Muscle layer of duodenum (tissue), 2 donors: Measurements from ENCODE around the gene DNAH12.
"Not testable (repeated sequence)": the region's sequence is repeated elsewhere in the genome, so short reads cannot be mapped to it uniquely, and the experiment has no call there.

Experiments
- H3K27ac ChIP-seq: one replicate; pipeline ENCODE4 v1.7.0; 2013; ENCODE audit warnings: mild to moderate bottlenecking, low read length
- H3K27me3 ChIP-seq: one replicate; pipeline ENCODE4 v1.7.0; 2013; ENCODE audit warnings: low read depth, mild to moderate bottlenecking, control low read depth, low read length
- H3K36me3 ChIP-seq, 2 donors: one replicate each; pipeline ENCODE4 v1.7.0; 2013; ENCODE audit warnings: low read length in 2 of 2, control low read depth in 1 of 2, mild to moderate bottlenecking in 1 of 2; ENCODE audit not compliant: insufficient read depth in 2 of 2, control insufficient read depth in 1 of 2
- H3K4me1 ChIP-seq, 2 donors: one replicate each; pipeline ENCODE4 v1.7.0; 2013; ENCODE audit warnings: low read length in 2 of 2, mild to moderate bottlenecking in 2 of 2, control low read depth in 1 of 2, moderate library complexity in 1 of 2; ENCODE audit not compliant: insufficient read depth in 2 of 2, control insufficient read depth in 1 of 2
- H3K4me3 ChIP-seq, 2 donors: one replicate each; pipeline ENCODE4 v1.7.0; 2013; ENCODE audit warnings: low read length in 2 of 2, low read depth in 1 of 2, mild to moderate bottlenecking in 1 of 2
- H3K9me3 ChIP-seq, 2 donors: one replicate each; pipeline ENCODE4 v1.7.0; 2013; ENCODE audit warnings: low read length in 2 of 2, control low read depth in 1 of 2, mild to moderate bottlenecking in 1 of 2; ENCODE audit not compliant: control insufficient read depth in 1 of 2
- donor health status: healthy.

Gene DNAH12

DNA sequence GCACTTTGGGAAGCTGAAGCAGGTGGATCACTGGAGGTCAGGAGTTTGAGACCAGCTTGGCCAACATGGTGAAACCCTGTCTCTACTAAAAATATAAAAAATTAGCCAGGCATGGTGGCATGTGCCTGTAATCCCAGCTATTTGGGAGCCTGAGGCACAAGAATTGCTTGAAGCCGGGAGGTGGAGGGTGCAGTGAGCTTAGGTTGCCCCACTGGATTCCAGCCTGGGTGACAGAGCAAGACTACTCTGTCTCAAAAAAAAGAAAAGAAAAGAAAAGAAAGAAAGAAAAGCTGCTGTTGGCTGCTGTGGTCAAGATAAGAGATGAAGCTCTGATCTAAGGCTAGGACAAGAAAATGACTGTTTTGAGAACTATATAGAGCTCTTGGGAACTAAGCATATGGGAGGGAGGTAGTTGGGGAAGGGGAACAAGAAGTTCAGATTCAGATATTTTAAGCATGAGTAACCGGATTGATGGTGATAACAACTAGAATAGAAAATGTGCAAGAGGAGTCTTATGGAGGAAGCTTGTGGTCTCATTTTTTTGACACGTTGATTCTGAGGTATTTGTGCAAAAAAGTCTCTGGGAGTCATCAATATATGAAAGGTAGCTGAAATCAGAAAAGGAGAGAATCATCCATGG is 25.7 kb downstream of the DNAH12 start:
- Histone ChIP-seq H3K36me3 (no peaks in the 10 kb centered on the region), H3K9me3 (no peaks in the 10 kb centered on the region), H3K27ac (no peak overlapping the region), H3K4me1 (no peaks in the 10 kb centered on the region), H3K27me3 (no peaks in the 10 kb centered on the region), H3K4me3 (no peak overlapping the region)

- no peaks in the 10 kb centered on the region for H3K9me3 ChIP-seq
- H3K27ac ChIP-seq, result no peak overlapping the region
- H3K4me3 ChIP-seq, result no peak overlapping the region
- H3K4me1 ChIP-seq, result no peaks in the 10 kb centered on the region
- H3K36me3 ChIP-seq, result no peaks in the 10 kb centered on the region
- H3K27me3 ChIP-seq, result no peaks in the 10 kb centered on the region
Observed at GRCh38 chr3:57512166-57512565, 32.0 kb downstream of the DNAH12 start.

DNA sequence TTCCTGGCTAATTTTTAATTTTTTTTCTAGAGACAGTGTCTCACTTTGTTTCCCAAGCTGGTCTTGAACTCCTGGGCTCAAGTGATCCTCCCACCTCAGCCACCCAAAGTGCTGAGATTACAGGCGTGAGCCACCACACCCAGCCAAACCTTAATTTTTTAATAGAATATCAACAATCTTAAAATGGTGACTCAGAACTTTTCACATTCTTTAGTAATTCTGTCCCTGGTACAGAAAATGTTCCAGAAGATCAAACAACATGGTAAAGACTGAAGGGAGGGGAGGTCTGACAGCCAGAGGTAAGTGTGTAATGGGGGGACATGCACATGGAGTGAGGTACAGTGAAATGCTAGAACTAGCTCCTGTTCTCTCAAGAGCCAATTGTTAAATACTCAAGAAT is 38.2 kb downstream of the DNAH12 start:
- Histone ChIP-seq H3K27me3 (no peaks in the 10 kb centered on the region), H3K9me3 (no peaks in the 10 kb centered on the region), H3K4me1 (no peaks in the 10 kb centered on the region), H3K27ac (no peak overlapping the region), H3K36me3 (no peaks in the 10 kb centered on the region), H3K4me3 (no peak overlapping the region)

GRCh38 chr3:57500506-57500905 is 43.6 kb downstream of the DNAH12 start:
- H3K27ac ChIP-seq, result no peak overlapping the region
- H3K27me3 ChIP-seq, result no peaks in the 10 kb centered on the region
- no peaks in the 10 kb centered on the region for H3K4me1 ChIP-seq
- H3K9me3 ChIP-seq, result no peaks in the 10 kb centered on the region
- no peaks in the 10 kb centered on the region for H3K36me3 ChIP-seq
- H3K4me3 ChIP-seq, result no peak overlapping the region

DNA sequence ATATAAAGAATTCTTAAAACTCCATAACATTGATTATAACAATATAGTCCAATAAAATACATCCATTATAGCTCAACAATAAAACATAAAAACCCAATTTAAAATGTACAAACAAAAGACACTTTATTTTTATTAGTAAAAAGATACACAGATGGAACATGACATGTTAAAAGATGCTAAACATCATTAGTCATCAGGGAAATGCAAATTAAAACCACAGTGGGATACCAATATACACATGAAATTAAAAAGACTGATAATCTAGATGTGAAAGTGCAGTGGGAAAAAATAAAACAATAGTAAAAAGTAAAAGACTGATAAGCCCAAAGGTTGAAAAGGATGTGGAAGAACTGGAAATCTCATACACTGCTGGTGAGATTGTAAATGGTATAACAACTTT is 46.2 kb downstream of the DNAH12 start:
- Histone ChIP-seq H3K27ac (no peak overlapping the region), H3K9me3 (no peaks in the 10 kb centered on the region), H3K27me3 (no peaks in the 10 kb centered on the region), H3K4me3 (no peak overlapping the region), H3K4me1 (no peaks in the 10 kb centered on the region), H3K36me3 (no peaks in the 10 kb centered on the region)

DNA sequence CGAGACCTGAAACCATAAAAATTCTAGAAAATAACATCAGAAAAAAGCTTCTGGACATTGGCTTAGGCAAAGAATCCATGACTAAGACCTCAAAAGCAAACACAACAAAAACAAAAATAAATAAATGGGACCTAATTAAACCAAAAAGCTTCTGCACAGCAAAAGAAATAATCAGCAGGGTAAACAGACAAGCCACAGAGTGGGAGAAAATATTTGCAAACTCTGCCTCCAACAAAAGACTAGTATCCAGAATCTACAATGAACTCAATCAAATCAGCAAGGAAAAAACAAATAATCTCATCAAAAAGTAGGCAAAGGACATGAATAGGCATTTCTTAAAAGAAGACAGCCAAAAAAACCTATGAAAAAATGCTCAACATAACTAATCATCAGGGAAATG is 59.6 kb downstream of the DNAH12 start:
- no peak overlapping the region for H3K4me3 ChIP-seq
- no peaks in the 10 kb centered on the region for H3K4me1 ChIP-seq
- H3K9me3 ChIP-seq, result no peaks in the 10 kb centered on the region
- no peak overlapping the region for H3K27ac ChIP-seq
- H3K36me3 ChIP-seq, result no peaks in the 10 kb centered on the region
- H3K27me3 ChIP-seq, result no peaks in the 10 kb centered on the region

DNA sequence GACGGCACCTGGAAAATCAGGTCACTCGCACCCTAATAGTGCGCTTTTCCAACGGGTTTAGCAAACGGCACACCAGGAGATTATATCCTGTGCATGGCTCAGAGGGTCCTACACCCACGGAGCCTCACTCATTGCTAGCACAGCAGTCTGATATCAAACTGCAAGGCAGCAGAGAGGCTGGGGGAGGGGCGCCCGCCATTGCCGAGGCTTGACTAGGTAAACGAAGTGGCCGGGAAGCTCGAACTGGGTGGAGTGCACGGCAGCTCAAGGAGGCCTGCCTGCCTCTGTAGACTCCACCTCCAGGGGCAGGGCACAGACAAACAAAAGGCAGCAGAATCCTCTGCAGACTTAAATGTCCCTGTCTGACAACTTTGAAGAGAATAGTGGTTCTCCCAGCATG is 67.0 kb downstream of the DNAH12 start:
- H3K36me3 ChIP-seq, H3K27ac ChIP-seq, H3K9me3 ChIP-seq: not testable (repeated sequence)

GRCh38 chr3:57464801-57465200 is 79.3 kb downstream of the DNAH12 start:
- Histone ChIP-seq H3K27me3 (no peaks in the 10 kb centered on the region), H3K36me3 (no peaks in the 10 kb centered on the region), H3K9me3 (no peaks in the 10 kb centered on the region), H3K4me3 (no peak overlapping the region), H3K4me1 (no peaks in the 10 kb centered on the region), H3K27ac (no peak overlapping the region)

More for the DNA sequence above, 67.0 kb downstream of the DNAH12 start:
- H3K4me1 ChIP-seq, H3K27me3 ChIP-seq, H3K4me3 ChIP-seq: not testable (repeated sequence)

- H3K4me1 ChIP-seq, result no peaks in the 10 kb centered on the region
- H3K36me3 ChIP-seq, result no peaks in the 10 kb centered on the region
- H3K9me3 ChIP-seq, result no peaks in the 10 kb centered on the region
- no peaks in the 10 kb centered on the region for H3K27me3 ChIP-seq
- no peak overlapping the region for H3K27ac ChIP-seq
- H3K4me3 ChIP-seq, result no peak overlapping the region
Observed at GRCh38 chr3:57464011-57464410, 80.1 kb downstream of the DNAH12 start.

GRCh38 chr3:57451150-57451846 is 92.8 kb downstream of the DNAH12 start:
- Histone ChIP-seq H3K4me1 (no peaks in the 10 kb centered on the region), H3K36me3 (no peaks in the 10 kb centered on the region), H3K9me3 (no peaks in the 10 kb centered on the region), H3K27ac (no peak overlapping the region), H3K27me3 (no peaks in the 10 kb centered on the region), H3K4me3 (no peak overlapping the region)

GRCh38 chr3:57449276-57449847 is 94.8 kb downstream of the DNAH12 start:
- H3K4me3 ChIP-seq, H3K27ac ChIP-seq, H3K36me3 ChIP-seq, H3K4me1 ChIP-seq, H3K9me3 ChIP-seq, H3K27me3 ChIP-seq: not testable (repeated sequence)

DNA sequence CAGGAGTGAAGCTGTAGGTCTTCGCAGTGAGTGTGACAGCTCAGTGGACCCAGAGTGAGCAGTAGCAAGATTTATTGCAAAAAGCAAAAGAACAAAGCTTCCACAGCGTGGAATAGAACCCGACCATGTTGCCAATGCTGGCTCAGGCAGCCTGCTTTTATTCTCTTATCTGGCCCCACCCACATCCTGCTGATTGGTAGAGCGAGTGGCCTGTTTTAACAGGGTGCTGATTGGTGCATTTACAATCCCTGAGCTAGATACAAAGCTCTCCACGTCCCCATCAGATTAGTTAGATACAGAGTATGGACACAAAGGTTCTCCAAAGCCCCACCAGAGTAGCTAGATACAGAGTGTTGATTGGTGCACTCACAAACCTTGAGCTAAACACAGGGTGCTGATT is 95.7 kb downstream of the DNAH12 start:
- H3K4me3 ChIP-seq, H3K9me3 ChIP-seq, H3K27me3 ChIP-seq, H3K27ac ChIP-seq, H3K4me1 ChIP-seq, H3K36me3 ChIP-seq: not testable (repeated sequence)
